H1 (cell line): Measurements from ENCODE around the gene RGS8. TPM values are rescaled to one million over a fixed set of nuclear protein-coding genes. Genes with fewer than 3 reads are reported as not detected.

Source experiments
- CTCF ChIA-PET: fragments of 300-600 bp; sonication (Branson Sonifier 250); formaldehyde crosslinking; loops from one replicate; lab custom pipeline; 2021; ENCODE audit not compliant: partially characterized antibody; lab: Charles Lee
- POLR2A ChIA-PET: fragments of 300-600 bp; sonication (Branson Sonifier 250); formaldehyde crosslinking; loops from one replicate; lab custom pipeline; 2021; ENCODE audit warnings: inconsistent platforms; ENCODE audit not compliant: partially characterized antibody; lab: Charles Lee
- DNase-seq, 2 experiments: peaks; one replicate each; pipeline versions ENCODE4 v3.0.0 to v3.0.0-alpha.2; 2010 to 2022; ENCODE audit warnings: low spot score in 2 of 2, low read depth in 1 of 2, mixed read lengths in 1 of 2
- FAIRE-seq: peaks from 2 replicates; lab custom pipeline; 2011; peaks lifted over from hg19 to GRCh38; lab: Jason Lieb, UNC
- H2AFZ ChIP-seq: 2 replicates; pipeline ENCODE4 v1.8.1; 2012; ENCODE audit warnings: low read length, inconsistent platforms
- H2AK5ac ChIP-seq: 2 replicates; pipeline ENCODE4 v1.6.1; 2013; ENCODE audit warnings: low read depth, low read length
- H2BK120ac ChIP-seq: replicated peaks from 2 replicates; pipeline ENCODE3; 2013; ENCODE audit warnings: low read depth, low read length, inconsistent platforms
- H2BK12ac ChIP-seq: 2 replicates; pipeline ENCODE4 v1.6.1; 2013; ENCODE audit warnings: low read depth, low read length
- H2BK15ac ChIP-seq: 2 replicates; pipeline ENCODE4 v1.6.1; 2013; ENCODE audit warnings: low read length
- H2BK20ac ChIP-seq: 2 replicates; pipeline ENCODE4 v1.6.1; 2013; ENCODE audit warnings: low read length
- H2BK5ac ChIP-seq: 2 replicates; pipeline ENCODE4 v1.6.1; 2013; ENCODE audit warnings: low read depth, low read length
- H3K14ac ChIP-seq: 2 replicates; pipeline ENCODE4 v1.6.1; 2013; ENCODE audit warnings: inconsistent platforms; ENCODE audit not compliant: insufficient read length
- H3K18ac ChIP-seq: 2 replicates; pipeline ENCODE4 v1.6.1; 2013; ENCODE audit warnings: low read length; ENCODE audit errors: extremely low read depth
- H3K23ac ChIP-seq: 2 replicates; pipeline ENCODE4 v1.6.1; 2013; ENCODE audit warnings: inconsistent platforms; ENCODE audit not compliant: insufficient read length
- H3K23me2 ChIP-seq: 2 replicates; pipeline ENCODE4 v1.6.1; 2013; ENCODE audit warnings: low read depth, low read length
- H3K27ac ChIP-seq: 2 replicates; pipeline ENCODE4 v1.6.1; 2011; ENCODE audit warnings: low read depth, low read length, inconsistent platforms
- H3K27me3 ChIP-seq, 4 experiments: replicated peaks in 1 of 4; 1 replicate in 1 of 4; 2 replicates in 3 of 4; pipeline versions ENCODE4 v1.6.1 to v1.8.1; 2011 to 2013; ENCODE audit warnings: low read length in 3 of 4, mild to moderate bottlenecking in 3 of 4, inconsistent platforms in 2 of 4, mixed read lengths in 2 of 4, moderate library complexity in 1 of 4; ENCODE audit not compliant: control insufficient read depth in 3 of 4, insufficient read depth in 3 of 4; ENCODE audit errors: extremely low read depth in 1 of 4
- H3K36me3 ChIP-seq, 4 experiments: 2 replicates each; pipeline versions ENCODE4 v1.6.1 to v1.8.1; 2011 to 2013; ENCODE audit warnings: mild to moderate bottlenecking in 4 of 4, low read length in 3 of 4, moderate library complexity in 2 of 4, control low read depth in 1 of 4, inconsistent platforms in 1 of 4; ENCODE audit not compliant: insufficient read depth in 4 of 4, control insufficient read depth in 2 of 4
- H3K4ac ChIP-seq: replicated peaks from 2 replicates; pipeline ENCODE3; 2013; ENCODE audit warnings: low read length, low read depth, mixed read lengths, inconsistent platforms; ENCODE audit not compliant: insufficient read length
- H3K4me1 ChIP-seq, 4 experiments: replicated peaks in 1 of 4; 1 replicate in 1 of 4; 2 replicates in 3 of 4; pipeline versions ENCODE4 v1.6.1 to v1.8.1; 2011 to 2013; ENCODE audit warnings: low read length in 3 of 4, inconsistent platforms in 2 of 4, mixed read lengths in 1 of 4; ENCODE audit not compliant: insufficient read depth in 4 of 4, control insufficient read depth in 3 of 4
- H3K4me2 ChIP-seq, 2 experiments: 2 replicates each; pipeline versions ENCODE4 v1.6.1 to v1.8.1; 2011 to 2013; ENCODE audit warnings: low read depth in 2 of 2, low read length in 2 of 2, control low read depth in 1 of 2, inconsistent platforms in 1 of 2, mild to moderate bottlenecking in 1 of 2; ENCODE audit not compliant: insufficient read depth in 1 of 2
- H3K4me3 ChIP-seq, 4 experiments: fragments of 200-600, 300-600 bp in 1 of 4; sonication (generic), shearing (Covaris generic), sonication (Bioruptor Twin) in 1 of 4; 2 replicates each; pipeline versions ENCODE4 v1.5.1 to v1.8.1; 2011 to 2016; ENCODE audit warnings: low read length in 4 of 4, low read depth in 3 of 4, control low read depth in 2 of 4, inconsistent platforms in 2 of 4, mild to moderate bottlenecking in 2 of 4, mixed read lengths in 1 of 4, moderate library complexity in 1 of 4; ENCODE audit not compliant: insufficient read depth in 2 of 4; ENCODE audit errors: extremely low read depth in 1 of 4
- H3K56ac ChIP-seq: replicated peaks from 2 replicates; pipeline ENCODE3; 2013; ENCODE audit warnings: low read depth, mild to moderate bottlenecking, mixed read lengths, low read length, inconsistent platforms; ENCODE audit not compliant: insufficient read length
- H3K79me1 ChIP-seq: 2 replicates; pipeline ENCODE4 v1.6.1; 2013; ENCODE audit warnings: low read depth, low read length, control low read depth
- H3K79me2 ChIP-seq, 2 experiments: 2 replicates each; pipeline versions ENCODE4 v1.6.1 to v1.8.1; 2012 to 2013; ENCODE audit warnings: low read length in 2 of 2, mild to moderate bottlenecking in 2 of 2, inconsistent platforms in 1 of 2; ENCODE audit not compliant: insufficient read depth in 2 of 2, control insufficient read depth in 1 of 2
- H3K9ac ChIP-seq, 4 experiments: replicated peaks in 1 of 4; 1 replicate in 1 of 4; 2 replicates in 3 of 4; pipeline versions ENCODE4 v1.6.1 to v1.8.1; 2011 to 2013; ENCODE audit warnings: low read depth in 3 of 4, low read length in 3 of 4, control low read depth in 2 of 4, mild to moderate bottlenecking in 2 of 4, moderate library complexity in 2 of 4, inconsistent platforms in 1 of 4; ENCODE audit errors: extremely low read depth in 1 of 4
- H3K9me3 ChIP-seq, 2 experiments: 2 replicates each; pipeline versions ENCODE4 v1.6.1 to v1.8.1; 2012 to 2013; ENCODE audit warnings: mild to moderate bottlenecking in 2 of 2, moderate library complexity in 2 of 2, control low read depth in 1 of 2, inconsistent platforms in 1 of 2, low read depth in 1 of 2, low read length in 1 of 2, mixed read lengths in 1 of 2; ENCODE audit not compliant: insufficient read depth in 2 of 2
- H4K20me1 ChIP-seq, 2 experiments: replicated peaks in 1 of 2; 2 replicates each; pipeline versions ENCODE3 to v1.8.1; 2011 to 2013; ENCODE audit warnings: inconsistent platforms in 2 of 2, low read length in 2 of 2, mild to moderate bottlenecking in 1 of 2; ENCODE audit not compliant: insufficient read depth in 2 of 2, control insufficient read depth in 1 of 2
- H4K5ac ChIP-seq: 2 replicates; pipeline ENCODE4 v1.6.1; 2013; ENCODE audit warnings: low read length, low read depth, mixed read lengths, inconsistent platforms; ENCODE audit not compliant: insufficient read length
- H4K8ac ChIP-seq: 2 replicates; pipeline ENCODE4 v1.8.0; 2013; ENCODE audit warnings: mild to moderate bottlenecking, moderate library complexity, low read length, inconsistent platforms; ENCODE audit not compliant: insufficient read depth; ENCODE audit errors: extremely low read depth
- H4K91ac ChIP-seq: replicated peaks from 2 replicates; pipeline ENCODE3; 2013; ENCODE audit warnings: low read length, mixed read lengths, inconsistent platforms; ENCODE audit not compliant: insufficient read length
- ATF3 ChIP-seq: IDR thresholded peaks from 2 replicates; pipeline ENCODE4 v1.6.1; 2011; ENCODE audit warnings: low read depth, mild to moderate bottlenecking, low read length; ENCODE audit not compliant: insufficient read depth
- BRCA1 ChIP-seq: IDR thresholded peaks from 2 replicates; pipeline ENCODE4 v1.6.1; 2012; ENCODE audit warnings: low read depth, low read length, improper control_type of control experiment
- CBX8 ChIP-seq: fragments of 300-800, 300-1000 bp; sonication (generic); IDR thresholded peaks from 2 replicates; pipeline ENCODE4 v1.7.1; 2016; ENCODE audit warnings: low read depth, low read length, borderline replicate concordance
- CTBP2 ChIP-seq: IDR thresholded peaks from 2 replicates; pipeline ENCODE4 v1.7.0; 2011; ENCODE audit warnings: borderline replicate concordance, mild to moderate bottlenecking, moderate library complexity, mixed read lengths, low read length; ENCODE audit not compliant: insufficient read depth, insufficient read length
- NANOG ChIP-seq: IDR thresholded peaks from 2 replicates; pipeline ENCODE4 v1.6.1; 2011; ENCODE audit warnings: low read length, low read depth, mild to moderate bottlenecking, inconsistent platforms; ENCODE audit not compliant: insufficient read depth, poor library complexity, severe bottlenecking
- RAD21 ChIP-seq, 2 experiments: IDR thresholded peaks in 1 of 2; conservative IDR thresholded peaks in 1 of 2; 2 replicates each; pipeline ENCODE4 v1.6.1; 2011; ENCODE audit warnings: low read depth in 2 of 2, low read length in 2 of 2, improper control_type of control experiment in 1 of 2, inconsistent platforms in 1 of 2, mild to moderate bottlenecking in 1 of 2, moderate library complexity in 1 of 2
- SIN3A ChIP-seq, 2 experiments: IDR thresholded peaks in 1 of 2; conservative IDR thresholded peaks in 1 of 2; 2 replicates each; pipeline ENCODE4 v1.6.1; 2011 to 2012; ENCODE audit warnings: low read length in 2 of 2, improper control_type of control experiment in 1 of 2, low read depth in 1 of 2, mild to moderate bottlenecking in 1 of 2
- SP1 ChIP-seq: IDR thresholded peaks from 2 replicates; pipeline ENCODE4 v1.6.1; 2011; ENCODE audit warnings: low read depth, low read length
- TBP ChIP-seq: IDR thresholded peaks from 2 replicates; pipeline ENCODE4 v1.6.1; 2011; ENCODE audit warnings: low read depth, low read length, improper control_type of control experiment
- TEAD4 ChIP-seq: IDR thresholded peaks from 2 replicates; pipeline ENCODE4 v1.6.1; 2012; ENCODE audit warnings: low read depth, low read length, inconsistent platforms, mixed read lengths
- WGBS, 2 experiments: shearing (Covaris generic) in 1 of 2; methylation state at CpG; one replicate each; pipeline versions ENCODE4 v1.1.6 to v1.1.7; 2013 to 2015; ENCODE audit warnings: low lambda C conversion rate in 2 of 2, mixed read lengths in 2 of 2, inconsistent platforms in 1 of 2, low coverage in 1 of 2, missing lambda C conversion rate in 1 of 2; ENCODE audit not compliant: insufficient replicate concordance in 2 of 2, insufficient coverage in 1 of 2, insufficient read length in 1 of 2; ENCODE audit errors: extremely low coverage in 1 of 2, missing lambda C conversion rate in 1 of 2; 5-methylcytosine and 5-hydroxymethylcytosine counted together
- polyA plus RNA-seq, 7 experiments: library from polyadenylated mRNA; depleted of rRNA in 3 of 7; stranded (reverse) in 5 of 7; unstranded in 2 of 7; fragments of >200 nt in 5 of 7; fragments of 200-250 nt in 2 of 7; gene quantifications; 1 replicate in 5 of 7; 2 replicates in 1 of 7; 4 replicates in 1 of 7; pipeline versions ENCODE4 v1.2.1 to v1.2.3, GENCODE V29; 2011 to 2013; ENCODE audit warnings: missing spikeins in 2 of 7, mixed read lengths in 2 of 7
- total RNA-seq: library from RNA; stranded (reverse); fragmentation: NEBNext Ultra II Directional; extraction: Animal tissue kit (Norgen Biotek cat#: 25700); gene quantifications from 2 replicates; pipeline ENCODE4 v1.2.1, GENCODE V29; 2021

RGS8 gene
- total and polyA plus RNA-seq, 2 of the 8 experiments (the other 6 are each of a cell fraction or from before 2014, with no cell fraction given), result 0.13 to 0.23 TPM

DNA sequence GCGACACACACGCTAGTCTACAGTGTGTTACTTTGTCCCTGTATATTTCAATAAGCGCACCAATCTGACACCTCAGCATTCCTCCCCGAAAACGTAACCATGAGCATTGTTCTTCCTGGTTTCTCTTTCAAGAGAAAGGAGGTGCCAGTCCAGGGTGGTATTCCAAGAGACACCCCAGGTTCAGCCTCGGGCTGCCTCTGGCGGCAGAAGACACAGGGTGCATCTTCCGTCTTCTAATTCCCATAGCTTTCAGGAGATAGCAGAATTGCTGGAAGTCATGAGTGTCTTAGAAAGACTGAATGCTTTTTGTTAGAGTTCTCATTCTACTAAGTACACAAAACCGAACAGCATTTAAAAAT, 15.9 kb upstream of the RGS8 start:
- Histone ChIP-seq H3K18ac (peak overlapping the region; percentile 92; the same call in 1 of the 2 replicates), H3K9ac (0 out of 7 replicates have a peak overlapping the region, but pooled peaks of 1 of the 4 experiments have one; percentile 23), H2AK5ac (no peak overlapping the region), H3K23me2 (peaks cover 2% of the 10 kb centered on the region), H2BK15ac (0 out of 2 replicates have a peak overlapping the region, but pooled peaks have one; percentile 76), H4K20me1 (no peaks in the 10 kb centered on the region), H3K4me3 (peak overlapping the region; percentile 11 to 53 (median 27); a peak in 7 of 8 replicates), H4K8ac (no peak overlapping the region), H4K5ac (no peak overlapping the region), H3K79me2 (no peaks in the 10 kb centered on the region), H3K4me1 (peaks cover 10 to 32% (median 16%) of the 10 kb centered on the region in 4 experiments), H2AFZ (peak overlapping the region; percentile 86), H3K4ac (no peak overlapping the region), H2BK120ac (peak overlapping the region; percentile 35), H3K23ac (no peak overlapping the region), H2BK5ac (no peak overlapping the region; the same call in 1 of the 2 replicates), H3K27ac (0 out of 2 replicates have a peak overlapping the region, but pooled peaks have one; percentile 31), H3K36me3 (no peaks in the 10 kb centered on the region), H2BK12ac (peak overlapping the region; percentile 52; the same call in 1 of the 2 replicates), H3K9me3 (no peaks in the 10 kb centered on the region), H3K14ac (no peak overlapping the region), H3K4me2 (peak overlapping the region; percentile 70 to 76), H3K56ac (no peak overlapping the region), H2BK20ac (no peak overlapping the region), H3K79me1 (no peaks in the 10 kb centered on the region), H3K27me3 (no peaks in the 10 kb centered on the region), H4K91ac (peak overlapping the region; percentile 50)
- ChIA-PET CTCF (interaction anchor here (0.8 to 4.8 kb wide), 26 partner anchors 11 to 307 kb away, joined by 3 to 44 read pairs (median 8); no protein-coding TSS in a partner anchor), POLR2A (interaction anchor here (0.9 to 2.8 kb wide), 12 partner anchors 9 to 309 kb away, joined by 3 to 31 read pairs (median 4); partner anchors contain the start of gene GLUL)
- no peak for DNase-seq
- FAIRE-seq, result no peak
- WGBS, 2 experiments, result 45% methylated on average over 9 of the region's 9 CpGs; no CpG with 5 or more reads in 1 of the 2 experiments
- TF ChIP-seq TBP, result no peak
- no peak for TF ChIP-seq CTBP2
- TF ChIP-seq SIN3A (conservative IDR thresholded peaks at IDR 0.05 in 1 of 2, IDR thresholded peaks at IDR 0.05 in 1 of 2; ENCODE audit: low read depth in 1 of 2, low read length in 2 of 2), result 0 out of 4 replicates have a peak, but pooled peaks of 1 of the 2 experiments have one; percentile 14
- no peak for TF ChIP-seq BRCA1
- TF ChIP-seq ATF3, result no peak
- no peak for TF ChIP-seq CBX8
- no peak for TF ChIP-seq NANOG
- no peak for TF ChIP-seq TEAD4
- peak; percentile 37 to 51; a peak in 3 of 4 replicates for TF ChIP-seq RAD21 (IDR thresholded peaks at IDR 0.05 in 1 of 2, conservative IDR thresholded peaks at IDR 0.05 in 1 of 2; ENCODE audit: low read depth in 2 of 2, low read length in 2 of 2)
- no peak for TF ChIP-seq SP1
